ENCODE data around the gene KLF1.

- TF ChIP-seq CTCF (IDR thresholded peaks at IDR 0.05) (no peak), POLR2AphosphoS5 (IDR thresholded peaks at IDR 0.05) (no peak), POLR2A (IDR thresholded peaks at IDR 0.05) (no peak), EP300 (IDR thresholded peaks at IDR 0.05) (no peak)
Observed at GRCh38 chr19:12935071-12935470, 48.1 kb upstream of the KLF1 start.
